ENCODE results near the gene ARPC1B.
"Not testable (repeated sequence)": the region's sequence is repeated elsewhere in the genome, so short reads cannot be mapped to it uniquely, and the experiment has no call there.

The ARPC1B gene

DNA sequence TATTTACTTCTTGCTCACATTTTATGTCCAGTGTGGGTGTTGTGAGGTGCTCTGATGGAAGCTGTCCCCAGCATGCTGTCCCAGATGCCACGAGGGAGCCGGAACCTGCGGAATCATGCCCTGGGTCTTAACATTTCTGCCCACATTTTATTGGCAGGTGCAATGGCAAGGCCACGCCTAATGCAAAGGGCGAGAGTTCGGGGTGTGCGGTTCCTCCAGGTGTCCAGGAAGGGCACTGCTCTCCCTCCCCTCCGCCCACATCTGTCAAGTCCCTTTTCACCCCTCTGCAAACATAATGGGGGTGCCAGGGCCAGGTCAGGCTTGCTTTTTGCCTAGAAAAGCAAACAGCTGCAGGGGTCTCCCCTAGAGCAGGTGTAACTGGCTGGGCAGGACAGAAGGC, 17.5 kb downstream of the ARPC1B start:
- no peak for DNase-seq

DNA sequence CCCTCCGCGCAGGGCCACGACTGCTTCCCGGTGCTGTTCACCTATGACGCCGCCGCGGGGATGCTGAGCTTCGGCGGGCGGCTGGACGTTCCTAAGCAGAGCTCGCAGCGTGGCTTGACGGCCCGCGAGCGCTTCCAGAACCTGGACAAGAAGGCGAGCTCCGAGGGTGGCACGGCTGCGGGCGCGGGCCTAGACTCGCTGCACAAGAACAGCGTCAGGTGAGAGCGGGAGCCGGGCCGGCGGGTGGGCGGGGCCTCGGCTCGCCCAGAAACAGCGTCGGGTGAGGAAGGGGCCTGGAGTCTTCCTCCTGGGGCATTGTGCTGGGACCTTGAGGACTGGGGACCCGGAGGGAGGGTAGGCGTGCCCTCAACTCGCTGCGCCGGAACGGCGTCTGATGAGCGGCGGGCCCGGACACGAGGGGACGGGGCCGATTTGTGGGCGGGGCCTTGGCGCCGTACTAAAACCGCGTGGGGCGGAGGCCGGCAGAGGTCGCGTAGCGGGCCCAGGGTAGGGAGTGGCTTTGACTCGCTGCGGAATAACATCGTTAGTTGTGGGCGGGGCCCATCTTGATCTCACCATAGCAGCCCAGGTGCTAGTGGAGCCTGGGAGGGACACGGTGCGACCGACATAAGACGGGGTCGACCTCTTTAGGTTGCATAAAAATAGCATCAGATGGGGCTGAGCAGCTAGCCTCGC, 18.3 kb downstream of the ARPC1B start:
- peak; percentile 79 for DNase-seq

DNA sequence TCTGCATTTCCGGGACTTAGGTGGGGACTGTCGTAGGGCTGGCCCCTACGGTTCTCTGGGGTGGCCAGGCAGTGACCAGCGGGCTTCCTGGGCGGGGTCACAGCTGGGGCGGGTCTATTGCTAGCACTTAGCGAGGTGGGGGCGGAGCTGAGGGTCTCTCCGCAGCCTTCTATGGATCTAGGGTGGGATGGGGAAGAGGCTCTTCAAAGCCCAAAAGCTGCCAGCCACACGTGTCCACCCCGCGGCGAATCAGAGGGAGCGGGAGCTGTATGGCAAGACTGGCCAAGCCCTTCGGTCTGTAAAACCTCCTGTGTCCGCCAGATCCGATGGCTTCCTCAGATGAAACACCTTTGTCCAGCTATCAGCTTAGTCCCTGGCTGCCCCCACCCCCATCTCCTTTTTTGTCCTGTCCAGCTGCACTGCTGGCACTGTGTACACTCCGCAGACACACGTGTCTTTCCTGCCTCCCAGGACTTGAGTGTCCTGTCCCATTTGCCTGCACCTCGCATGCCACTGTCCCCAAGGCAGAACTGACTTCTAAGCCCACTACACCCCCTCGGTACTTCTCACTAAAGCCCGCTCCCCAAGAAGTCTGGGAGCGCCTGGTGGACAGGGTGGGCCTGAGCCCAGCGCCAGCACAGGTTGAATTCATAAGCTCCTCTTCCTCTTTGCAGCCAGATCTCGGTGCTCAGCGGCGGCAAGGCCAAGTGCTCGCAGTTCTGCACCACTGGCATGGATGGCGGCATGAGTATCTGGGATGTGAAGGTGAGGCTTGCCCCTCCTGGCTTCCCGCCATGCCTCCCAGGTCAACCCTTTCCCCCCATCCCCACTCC, 19.0 kb downstream of the ARPC1B start:
- no peak for DNase-seq

DNA sequence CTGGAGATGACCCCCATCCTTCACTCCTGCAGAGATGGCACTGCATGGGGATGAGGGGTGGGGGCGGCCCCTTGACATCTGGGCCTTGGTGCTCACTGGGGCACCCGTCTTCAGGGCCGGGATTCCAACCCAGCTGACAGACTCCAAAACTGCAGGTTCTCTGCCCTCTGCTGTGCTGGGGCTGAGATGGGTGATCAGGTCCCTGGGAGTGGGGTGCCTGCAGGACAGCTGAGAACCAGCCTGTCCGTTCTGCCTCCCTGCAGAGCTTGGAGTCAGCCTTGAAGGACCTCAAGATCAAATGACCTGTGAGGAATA, 19.6 kb downstream of the ARPC1B start:
- no peak for DNase-seq

DNA sequence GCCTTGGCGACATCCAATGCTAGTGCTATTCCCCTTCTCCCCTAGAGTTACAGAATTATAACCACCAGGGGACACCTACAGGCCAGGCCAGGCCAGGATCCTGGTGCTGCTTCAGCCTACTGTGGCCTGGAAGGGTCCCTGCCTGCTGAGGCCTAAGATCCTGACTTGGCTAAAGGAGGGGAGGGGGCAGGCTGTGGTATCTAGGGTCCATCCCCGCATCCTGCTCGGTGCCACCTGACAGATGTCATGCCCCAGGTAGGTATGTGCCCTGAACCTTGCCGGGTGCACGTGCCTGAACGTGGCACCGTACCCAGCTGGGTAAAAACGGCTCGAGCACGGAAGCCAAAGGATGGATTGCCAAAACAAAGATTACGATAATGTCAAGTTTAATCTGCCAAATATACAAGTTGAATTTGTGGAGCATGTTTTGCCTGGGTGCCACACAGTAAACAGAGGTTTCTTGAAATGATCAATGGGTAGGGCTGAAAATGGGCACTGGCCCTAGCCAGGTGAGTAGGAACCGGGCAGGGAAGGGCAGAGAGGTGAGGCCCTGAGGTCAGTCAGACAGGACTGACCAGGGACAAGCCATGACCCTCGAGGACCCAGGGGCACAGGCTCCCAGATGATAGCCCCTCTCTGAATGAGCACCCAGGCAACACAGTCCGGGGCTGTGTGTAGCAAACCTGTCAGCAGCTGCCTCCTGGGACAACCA, 21.2 kb downstream of the ARPC1B start:
- no peak for DNase-seq

DNA sequence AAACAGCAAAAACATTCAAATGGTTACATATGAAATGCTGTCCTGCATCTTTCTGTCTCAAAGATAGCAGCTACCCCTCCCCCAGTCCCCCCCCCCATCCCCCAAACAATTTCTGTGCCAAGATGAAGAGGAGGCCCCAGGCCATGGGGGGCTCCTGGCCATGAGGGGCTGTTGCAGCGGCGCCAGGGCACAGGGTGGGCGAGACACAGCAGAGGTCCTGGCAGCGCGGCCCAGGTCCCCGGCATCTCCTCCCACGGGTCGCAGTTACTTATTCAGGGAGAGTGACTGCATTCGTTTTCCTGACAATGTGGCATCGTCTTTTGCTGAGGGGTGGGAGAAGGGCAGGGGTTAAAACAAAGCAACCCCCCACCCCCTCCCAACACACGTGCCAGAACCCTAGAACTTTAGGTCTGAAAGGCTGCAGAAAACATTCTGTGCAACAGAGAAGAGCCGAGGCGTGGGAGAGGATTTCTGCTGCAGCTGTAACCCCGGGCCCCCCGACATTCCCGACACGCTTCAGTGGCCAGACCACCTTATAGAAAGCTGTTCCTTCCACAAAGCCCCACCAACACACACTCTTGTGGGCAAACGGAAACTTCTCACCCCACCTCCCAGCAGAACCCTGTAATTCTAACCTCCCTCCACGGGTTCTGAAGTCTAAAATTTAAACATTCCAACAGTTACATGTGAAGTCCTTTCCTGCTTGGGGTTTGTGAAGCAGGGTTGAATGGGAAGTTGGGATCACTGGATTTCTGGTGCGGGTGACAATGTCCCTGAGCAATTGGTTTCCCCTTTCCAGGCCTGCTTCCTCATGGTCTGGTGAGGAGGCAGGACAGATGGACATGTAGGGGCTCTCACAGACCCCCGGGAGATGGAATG, 22.1 kb downstream of the ARPC1B start:
- no peak for DNase-seq

DNA sequence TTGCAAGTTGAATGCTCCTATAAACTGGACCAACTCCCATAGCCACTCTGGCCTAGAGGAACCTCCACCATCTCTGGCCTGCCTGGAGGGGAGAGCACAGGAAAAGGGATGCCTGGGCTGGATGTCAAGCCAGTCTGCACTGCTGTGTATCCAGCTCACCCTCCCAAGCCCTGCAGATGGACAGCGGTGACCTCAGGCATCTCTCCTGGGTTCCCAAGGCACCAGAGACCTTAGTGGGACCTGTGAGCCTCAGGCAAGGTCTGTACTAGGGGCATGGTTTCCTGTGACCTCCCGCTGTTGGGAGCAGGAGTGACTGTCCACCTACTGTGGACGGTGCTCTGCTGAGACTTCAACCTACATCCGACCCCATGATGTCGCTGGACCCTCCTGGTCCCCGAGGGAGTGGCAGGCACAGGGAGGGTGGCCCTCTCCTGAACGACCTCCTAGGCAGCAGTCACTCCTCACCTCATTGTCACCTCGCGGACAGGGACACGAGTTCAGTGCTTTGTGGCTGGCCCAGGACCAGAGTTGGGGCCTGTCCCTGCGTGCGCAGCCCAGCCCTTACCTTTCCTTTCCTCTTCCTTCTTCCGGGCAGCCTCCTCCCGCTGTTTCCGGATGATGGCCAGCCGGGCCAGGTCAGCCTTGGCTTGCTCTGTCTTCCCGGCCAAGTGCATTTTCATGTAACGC, 22.9 kb downstream of the ARPC1B start:
- no peak for DNase-seq

DNA sequence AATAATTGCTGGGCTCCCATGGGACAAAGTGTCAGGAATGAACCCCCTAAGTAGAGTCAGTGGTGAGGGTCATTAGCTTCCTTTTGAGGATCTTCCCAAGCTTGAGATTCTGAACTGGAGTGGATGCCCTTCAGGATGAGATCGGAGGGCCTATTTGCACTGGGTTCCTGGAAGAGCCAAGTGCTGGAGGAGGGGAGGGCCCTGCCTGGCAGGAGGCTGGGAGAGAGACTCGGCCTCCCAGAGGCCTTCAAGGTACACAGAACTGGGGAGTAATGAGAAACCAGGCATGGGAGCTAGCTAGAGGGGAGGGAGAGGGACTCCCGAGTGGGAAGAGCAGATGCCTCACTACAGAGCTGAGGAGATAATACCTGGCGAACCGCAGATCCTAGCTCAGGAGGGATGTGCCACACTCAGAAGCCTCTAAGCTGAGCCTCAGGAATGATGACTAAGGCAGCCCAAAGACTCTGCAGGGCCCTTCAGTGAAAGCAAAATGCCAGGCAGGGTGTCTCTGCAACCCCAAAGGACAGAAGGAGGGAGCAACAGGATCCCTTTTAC, 24.4 kb downstream of the ARPC1B start:
- DNase-seq, result no peak

DNA sequence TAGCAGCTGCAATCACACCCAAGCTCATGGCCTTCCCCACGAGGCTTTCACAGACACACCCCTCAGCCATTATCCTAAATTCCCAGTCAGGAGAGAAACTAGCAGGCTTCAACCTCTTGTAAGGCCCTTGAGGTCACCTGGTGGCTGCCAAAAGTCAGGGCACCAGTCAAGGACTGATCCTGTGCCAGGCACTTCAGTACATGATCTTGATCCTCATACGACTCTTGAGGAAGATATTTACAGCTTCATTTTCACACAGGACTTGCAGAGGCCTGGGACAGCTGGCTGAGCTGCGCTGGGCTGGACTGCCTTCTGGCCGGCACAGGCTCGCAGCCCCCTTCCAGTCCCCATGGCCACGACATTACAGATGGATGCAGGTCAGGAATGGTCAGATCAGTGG, 25.1 kb downstream of the ARPC1B start:
- no peak for DNase-seq

DNA sequence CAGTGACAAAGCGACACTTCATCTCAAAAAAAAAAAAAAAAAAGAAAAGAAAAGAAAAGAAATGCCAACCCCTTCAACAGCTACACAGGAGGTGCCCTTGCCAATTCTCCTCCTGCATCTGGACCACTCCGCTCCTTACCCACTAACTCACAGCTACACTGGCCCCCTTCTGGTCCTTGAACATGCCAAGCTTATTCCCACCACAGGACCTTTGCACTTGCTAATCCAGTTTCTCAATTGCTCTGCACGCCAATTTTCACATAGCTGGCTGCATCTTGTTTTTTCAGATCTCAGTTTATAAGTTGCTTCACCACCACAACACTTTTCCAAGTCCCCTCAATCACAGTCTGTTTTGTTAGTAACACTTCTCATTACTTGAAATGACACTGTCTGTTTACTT, 28.3 kb downstream of the ARPC1B start:
- DNase-seq, result no peak

DNA sequence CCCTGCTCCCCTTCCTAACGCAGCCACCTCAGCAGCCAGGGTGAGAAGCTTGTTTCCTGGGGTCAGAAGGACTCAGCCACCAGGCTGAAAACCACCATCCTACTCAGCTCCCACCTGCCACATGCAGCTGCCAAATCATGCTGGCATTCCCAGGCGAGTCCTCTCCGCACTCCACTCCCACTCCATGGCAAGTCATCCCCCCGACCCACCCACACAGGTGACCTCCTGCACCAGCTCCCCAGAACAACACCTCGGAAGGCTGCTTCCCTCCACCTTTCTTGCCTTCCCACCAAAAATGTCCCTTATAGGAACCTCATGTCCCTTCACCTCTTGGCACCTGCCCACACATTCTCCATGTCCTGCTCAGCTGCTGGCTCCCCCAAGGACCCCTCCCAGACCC, 29.2 kb downstream of the ARPC1B start:
- DNase-seq, result no peak

DNA sequence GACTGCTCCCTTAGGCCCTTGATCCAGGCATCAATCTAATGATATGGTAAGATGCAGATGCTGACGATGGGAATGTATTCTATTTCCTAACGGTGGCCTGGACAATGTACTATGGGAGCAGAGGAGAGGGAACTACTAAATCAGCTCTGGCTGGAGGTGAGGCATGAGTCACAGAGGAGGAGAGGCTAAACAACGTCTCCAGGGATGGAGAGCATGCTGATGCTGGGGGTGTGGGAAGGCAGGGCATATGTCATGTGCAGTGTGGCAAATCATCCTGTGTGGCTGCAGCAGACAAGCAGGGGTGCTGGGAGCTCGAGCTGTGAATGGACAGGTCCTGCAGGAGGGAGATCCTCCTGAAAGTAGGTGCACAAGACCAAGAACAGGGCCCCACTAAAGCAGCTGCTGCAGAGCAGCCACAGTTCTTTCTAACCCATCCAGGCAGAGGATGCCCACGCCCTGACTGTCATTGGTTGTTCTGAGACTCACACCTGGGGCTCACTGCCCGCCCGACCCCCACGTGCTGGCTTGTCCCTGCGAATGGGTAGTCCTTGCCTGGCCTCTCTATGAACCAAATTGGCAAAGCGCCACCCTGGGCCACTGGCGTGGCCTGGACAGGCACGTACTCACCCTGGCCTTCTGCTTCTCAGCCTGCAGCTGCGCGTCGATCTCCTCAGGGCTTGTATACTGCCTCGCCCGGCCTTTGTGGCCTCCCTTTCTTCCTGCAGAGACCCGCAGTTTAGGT, 29.9 kb downstream of the ARPC1B start:
- no peak for DNase-seq

DNA sequence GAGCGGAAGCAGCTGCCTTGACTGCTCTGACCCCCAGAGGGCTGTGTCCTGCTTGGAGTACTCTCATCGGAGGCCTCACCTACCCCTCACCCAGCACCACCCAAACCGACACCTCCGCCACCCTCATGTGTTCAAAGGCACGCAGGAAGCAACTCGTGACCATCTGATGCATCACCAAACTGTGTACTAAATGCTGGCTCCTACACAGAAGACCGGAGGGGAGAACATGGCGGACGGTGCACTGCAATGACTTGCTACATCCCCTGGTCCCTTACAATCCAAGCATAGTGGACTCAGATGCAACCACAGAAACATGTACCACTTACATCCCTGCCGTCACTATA, 30.4 kb downstream of the ARPC1B start:
- no peak for DNase-seq

DNA sequence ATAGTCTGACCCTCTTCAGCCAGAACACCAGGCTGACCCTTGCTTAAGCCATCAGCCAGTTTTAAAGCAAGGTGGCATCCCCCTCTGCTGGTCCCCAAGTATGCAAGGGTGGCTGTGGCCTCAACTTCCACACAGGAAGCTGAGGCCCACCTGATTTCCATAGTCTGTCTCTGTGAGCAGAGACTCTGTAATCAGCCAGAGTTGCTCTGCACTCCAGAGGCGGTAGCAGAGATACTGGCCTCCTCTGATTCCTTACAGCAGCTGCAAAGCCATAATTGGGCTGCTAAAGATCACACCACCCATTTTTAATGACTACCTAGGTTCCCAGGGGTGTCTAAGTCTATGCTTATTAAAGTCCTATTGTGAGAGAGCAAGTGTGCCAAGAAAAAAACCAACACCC, 32.0 kb downstream of the ARPC1B start:
- no peak for DNase-seq

DNA sequence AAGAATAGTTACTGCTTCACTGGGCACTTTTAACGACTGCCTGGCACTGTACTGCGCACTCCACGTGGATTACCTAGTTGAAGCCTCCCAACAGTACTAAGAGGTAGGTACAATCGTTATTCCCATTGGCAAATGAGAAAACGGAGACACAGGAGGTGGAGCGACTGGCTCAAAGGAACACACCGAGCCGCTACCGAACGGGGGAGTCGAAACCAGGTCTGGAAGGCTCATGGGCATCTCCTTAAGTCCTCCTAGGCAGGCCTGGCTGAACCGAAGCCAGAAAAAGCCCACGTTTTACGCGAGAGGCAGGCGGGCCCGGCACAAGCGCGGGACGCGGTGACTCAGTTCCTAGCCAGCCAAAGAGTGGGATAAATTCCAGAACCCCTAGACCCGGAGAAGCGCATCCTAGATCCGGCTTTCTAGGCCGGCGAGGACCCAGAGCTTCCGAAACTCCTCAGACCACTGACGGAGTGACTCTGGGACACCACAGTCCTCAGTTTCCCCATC, 33.4 kb downstream of the ARPC1B start:
- peak; percentile 50 for DNase-seq

DNA sequence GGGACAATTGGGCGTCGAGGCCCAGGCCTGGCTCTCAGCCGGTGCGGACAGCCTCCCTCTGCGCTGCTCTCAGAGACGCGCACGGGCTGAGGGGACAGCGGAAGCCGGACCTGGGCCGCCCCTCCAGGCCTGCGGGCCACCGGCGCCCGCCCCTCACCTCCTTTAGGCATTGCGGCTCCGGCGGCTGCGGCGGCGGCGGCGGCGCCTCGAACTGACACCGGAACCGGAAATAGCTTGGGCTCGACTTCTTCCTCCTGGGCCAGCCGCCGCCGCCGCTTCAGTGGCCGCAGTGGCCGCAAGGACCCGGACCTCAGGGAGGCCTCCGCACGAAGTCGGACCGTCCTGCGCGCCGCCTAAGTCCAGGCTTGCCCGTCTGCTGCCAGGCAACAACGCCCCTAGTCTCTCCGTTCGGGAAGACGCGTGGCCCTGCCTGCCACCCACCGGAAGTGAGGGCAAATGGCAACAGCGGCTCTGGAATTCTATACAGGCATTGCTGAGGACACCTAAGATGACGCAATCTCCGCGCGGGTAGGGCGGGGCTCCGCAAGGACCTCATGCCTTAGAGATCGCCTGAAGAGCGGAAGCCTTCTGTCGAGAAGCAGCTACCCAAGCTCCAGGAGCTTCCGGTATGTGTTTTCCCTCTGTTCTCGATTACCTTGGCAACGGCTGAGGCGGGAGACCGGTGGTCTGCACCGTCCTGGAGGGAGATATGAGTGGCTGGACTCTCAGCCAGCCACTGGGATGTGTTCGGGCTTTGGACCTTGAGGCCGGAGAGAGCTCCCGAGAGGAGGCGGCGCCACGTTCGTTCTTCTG, 34.1 kb downstream of the ARPC1B start, which contains the start of the genes BUD31 and PDAP1:
BUD31 (plus strand) TSS at position 591 of the 813 bp plus-strand sequence. CDS start 2,124 bp downstream, outside the sequence.
PDAP1 (minus strand) TSS at position 219 of the 813 bp plus-strand sequence; CDS start at position 170, 49 bp downstream.
- DNase-seq, result peak; percentile 87

DNA sequence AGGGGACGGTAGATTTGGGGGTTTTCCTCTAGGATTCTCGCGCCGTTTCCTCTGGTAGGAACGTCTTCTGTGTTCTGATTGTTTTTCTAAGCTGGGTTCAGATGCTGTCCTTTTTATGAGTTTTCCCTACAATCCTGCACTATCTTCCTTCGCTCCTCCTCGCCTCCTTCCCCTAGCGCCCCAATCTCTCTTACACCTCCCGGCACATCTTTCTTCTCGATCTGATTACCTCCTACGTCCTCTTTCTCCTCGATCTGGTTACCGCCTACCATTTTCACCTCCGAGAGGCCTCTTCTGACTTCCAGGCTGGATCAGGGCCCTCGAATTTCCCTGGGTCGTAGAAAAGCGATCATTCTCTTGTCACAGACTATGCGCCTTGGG, 34.7 kb downstream of the ARPC1B start:
- DNase-seq, result no peak

DNA sequence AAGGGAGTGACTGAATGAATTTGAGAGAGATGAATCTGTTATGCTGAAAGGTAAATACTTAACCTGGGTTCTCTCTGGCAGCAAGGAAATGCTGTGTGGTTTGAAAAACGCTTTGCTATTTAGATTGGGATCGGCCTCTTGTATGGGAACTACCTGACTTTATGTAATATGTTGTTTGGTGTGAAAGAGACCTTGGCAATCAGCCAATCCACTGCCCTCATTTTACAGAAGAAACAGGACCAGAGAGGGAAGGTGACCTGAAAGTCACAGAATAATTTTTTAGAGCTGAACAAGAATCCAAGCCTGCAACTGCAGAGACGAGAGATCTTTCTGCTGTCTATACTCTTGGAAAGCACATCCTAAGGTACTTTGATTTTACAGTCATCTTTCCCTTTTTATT, 35.3 kb downstream of the ARPC1B start:
- DNase-seq, result no peak

DNA sequence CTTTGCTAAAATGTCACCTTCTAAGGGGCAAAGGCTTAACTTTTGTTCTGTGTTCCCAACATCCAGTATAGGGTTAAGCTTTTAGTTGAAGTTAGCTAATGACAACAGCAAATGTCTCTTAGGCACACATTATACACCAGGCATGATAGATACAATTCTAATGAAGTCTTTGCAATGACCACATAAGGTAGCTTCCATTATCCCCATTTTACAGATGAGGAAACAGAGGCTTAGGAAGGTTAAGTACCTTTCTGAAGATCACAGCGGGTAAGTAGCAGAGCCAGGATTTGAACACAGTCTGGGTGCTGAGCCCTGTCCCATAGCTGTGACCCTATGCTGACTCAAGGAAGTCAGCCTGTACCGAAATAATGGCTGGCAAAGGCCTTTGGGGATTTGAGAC, 36.1 kb downstream of the ARPC1B start:
- no peak for DNase-seq

DNA sequence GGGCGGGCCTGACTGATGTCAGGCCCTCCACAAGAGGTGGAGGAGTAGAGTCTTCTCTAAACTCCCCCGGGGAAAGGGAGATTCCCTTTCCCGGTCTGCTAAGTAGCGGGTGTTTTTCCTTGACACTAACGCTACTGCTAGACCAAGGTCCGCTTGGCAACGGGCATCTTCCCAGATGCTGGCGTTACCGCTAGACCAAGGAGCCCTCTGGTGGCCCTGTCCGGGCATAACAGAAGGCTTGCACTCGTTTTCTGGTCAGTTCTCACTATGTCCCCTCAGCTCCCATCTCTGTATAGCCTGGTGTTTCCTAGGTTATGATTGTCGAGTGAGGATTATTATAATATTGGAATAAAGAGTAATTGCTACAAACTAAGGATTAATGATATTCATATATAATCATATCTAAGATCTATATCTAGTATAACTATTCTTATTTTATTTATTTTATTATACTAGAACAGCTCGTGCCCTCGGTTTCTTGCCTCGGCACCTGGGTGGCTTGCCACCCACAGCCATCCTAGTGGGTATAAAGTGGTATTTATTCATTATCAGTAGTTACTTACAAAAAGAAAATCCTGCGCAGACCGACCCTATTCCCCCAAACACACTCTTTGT, 41.1 kb downstream of the ARPC1B start:
- DNase-seq, result not testable (repeated sequence)
